Heart left ventricle (tissue), 16 donors: Measurements from ENCODE around the gene KDM1B. TPM values are rescaled to one million over a fixed set of nuclear protein-coding genes. Genes with fewer than 3 reads are reported as not detected.

Experiments
- ATAC-seq, 4 donors: fragments of 200-7000 bp; cut with Tn5 transposase; one replicate each; pipeline ENCODE4 v1.9.1; 2020 to 2022; ENCODE audit warnings: moderate library complexity in 4 of 4, mild to moderate bottlenecking in 3 of 4, moderate number of reproducible peaks in 1 of 4
- DNase-seq, 5 donors: peaks; one replicate each; pipeline ENCODE4 v3.0.0-alpha.2; 2020
- H3K27ac ChIP-seq, 12 donors: fragments of 200-600 bp; sonication (generic) in 4 of 12; one replicate each; pipeline versions ENCODE4 v1.5.0 to v1.8.0; 2016 to 2022; ENCODE audit warnings: mild to moderate bottlenecking in 2 of 12
- H3K27me3 ChIP-seq, 9 donors: fragments of 200-600 bp; sonication (generic) in 2 of 9; one replicate each; pipeline versions ENCODE4 v1.5.1 to v1.8.0; 2016 to 2022; ENCODE audit warnings: mild to moderate bottlenecking in 3 of 9
- H3K36me3 ChIP-seq, 9 donors: fragments of 200-600 bp; sonication (generic) in 2 of 9; one replicate each; pipeline versions ENCODE4 v1.5.0 to v1.8.0; 2018 to 2022; ENCODE audit warnings: mild to moderate bottlenecking in 2 of 9
- H3K4me1 ChIP-seq, 12 donors: fragments of 200-600 bp; sonication (generic) in 4 of 12; one replicate each; pipeline versions ENCODE4 v1.5.0 to v1.8.0; 2016 to 2022; ENCODE audit warnings: mild to moderate bottlenecking in 3 of 12
- H3K4me3 ChIP-seq, 12 donors: fragments of 200-600 bp; sonication (generic) in 4 of 12; one replicate each; pipeline versions ENCODE4 v1.5.0 to v1.8.0; 2017 to 2022; ENCODE audit warnings: mild to moderate bottlenecking in 9 of 12, moderate library complexity in 4 of 12
- H3K9me3 ChIP-seq, 12 donors: fragments of 200-600 bp; sonication (generic) in 4 of 12; one replicate each; pipeline versions ENCODE4 v1.5.0 to v1.8.0; 2016 to 2022; ENCODE audit warnings: mild to moderate bottlenecking in 1 of 12
- CTCF ChIP-seq, 12 donors: fragments of 200-600 bp; sonication (generic) in 4 of 12; IDR thresholded peaks; one replicate each; pipeline versions ENCODE4 v1.5.0 to v1.8.0; 2018 to 2022; ENCODE audit warnings: antibody characterized with exemption in 12 of 12, mild to moderate bottlenecking in 5 of 12
- POLR2A ChIP-seq, 2 donors: fragments of 450-650 bp; IDR thresholded peaks; one replicate each; pipeline ENCODE4 v1.6.1; 2017; ENCODE audit warnings: antibody characterized with exemption in 2 of 2, mild to moderate bottlenecking in 2 of 2, moderate library complexity in 2 of 2
- WGBS, 4 donors: extraction: QIAGEN DNeasy Blood & Tissue Kit in 2 of 4; methylation state at CpG; one replicate each; pipeline versions ENCODE4 v1.1.5 to v1.1.7; 2013 to 2018; 5-methylcytosine and 5-hydroxymethylcytosine counted together
- intact Hi-C, 10 donors: fragments of 100-400 bp; cut with DNase I; formaldehyde crosslinking; loops; one replicate each; pipeline versions ENCODE4 v1.11.1 to v1.14.2; 2022
- polyA plus RNA-seq, 2 donors: library from polyadenylated mRNA; stranded (reverse); fragments of 200-250 nt; gene quantifications; one replicate each; pipeline ENCODE4 v1.2.3, GENCODE V29; 2013
- total RNA-seq, 9 donors: library from RNA; depleted of rRNA in 2 of 9; stranded (reverse); fragments of >200 nt in 2 of 9; fragmentation: NEBNext Ultra II Directional in 3 of 9; extraction: Animal tissue kit (Norgen Biotek cat#: 25700) in 3 of 9; gene quantifications; one replicate each; pipeline versions ENCODE4 v1.1.0 to v1.2.4, GENCODE V29; 2016 to 2023
- donor health status: ischemic (EF 13 %, LVEDD 7.1; RV severe dilation, severe dysfunction).
- donor health status: healthy with polysubstance abuse.
- donor health status: DM: no; HTN: yes; CAD: no.
- donor health status: DM: no; HTN: no; CAD: no.
- donor health status: ischemic (EF 25% LVEDD 6.9; RV normal size, moderate dysfunction).
- donor health status: ischemic (EF 25% LVEDD 5.7; RV mildly dilated, moderate dysfunction).
- donor health status: healthy.
- donor health status: DM: yes; HTN: yes; CAD: no.
- donor health status: ischemic (EF 35%, LVEDD 5.7; RV mildly dilated, moderate dysfunction).
- donor health status: nonischemic (EF 11% LVEDD 7.7; RV severe dilation, severe dysfunction).
- donor health status: DM: yes; HTN: yes; CAD: no.
- donor health status: PGD.
- donor health status: ischemic (EF 29% LVEDD 5.4; RV normal size, mild dysfunction).
- donor health status: nonischemic (EF 23%, LVEDD 6.1; RV moderate dilation, normal function).

KDM1B gene
- total and polyA plus RNA-seq, 11 donors, result 2.1 to 21.8 (median 13.6) TPM

GRCh38 chr6:18161431-18161830 lies 6.2 kb downstream of the KDM1B start:
- TF ChIP-seq CTCF (IDR thresholded peaks at IDR 0.05) (no peak), POLR2A (IDR thresholded peaks at IDR 0.05) (no peak)
- Histone ChIP-seq H3K4me1 (peaks cover 0 to 6% (median 0%) of the 10 kb centered on the region in 12 donors), H3K4me3 (no peak overlapping the region), H3K36me3 (peaks cover 0 to 71% (median 61%) of the 10 kb centered on the region in 9 donors), H3K9me3 (no peaks in the 10 kb centered on the region), H3K27ac (no peak overlapping the region), H3K27me3 (no peaks in the 10 kb centered on the region)
- ATAC-seq (no peak), DNase-seq (no peak)
- WGBS, 4 donors, result 85 to 95% (median 90%) methylated on average over 2 of the region's 2 CpGs
- intact Hi-C loops, result no loop called here

DNA sequence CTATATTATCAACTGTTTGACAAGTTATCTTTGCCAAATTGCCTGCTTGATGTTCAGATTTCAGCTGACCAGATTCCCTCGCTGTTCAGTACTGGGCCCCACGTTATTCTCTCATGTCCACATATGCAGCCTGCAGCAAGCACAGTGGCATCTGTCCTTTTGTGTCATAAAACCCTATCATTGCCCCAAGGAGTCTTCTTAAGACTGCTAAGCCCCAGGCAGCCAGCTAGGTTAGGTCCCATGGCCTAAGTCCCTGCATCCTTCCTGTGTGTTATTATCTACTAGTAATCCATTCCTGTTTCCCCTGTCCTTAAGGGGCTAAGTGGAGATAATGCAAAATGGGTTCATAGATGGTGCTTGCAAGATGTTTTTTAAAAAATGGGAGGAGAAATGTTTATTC lies 7.2 kb downstream of the KDM1B start:
- DNase-seq, result no peak
- Histone ChIP-seq H3K36me3 (peaks cover 0 to 81% (median 70%) of the 10 kb centered on the region in 9 donors), H3K4me1 (no peaks in the 10 kb centered on the region), H3K27me3 (no peaks in the 10 kb centered on the region), H3K27ac (no peak overlapping the region), H3K9me3 (no peaks in the 10 kb centered on the region), H3K4me3 (no peak overlapping the region)
- no peak for ATAC-seq
- intact Hi-C loops, result no loop called here
- TF ChIP-seq POLR2A (IDR thresholded peaks at IDR 0.05) (no peak), CTCF (IDR thresholded peaks at IDR 0.05) (no peak)
- 84 to 92% (median 89%) methylated on average over 2 of the region's 2 CpGs for WGBS, 4 donors

- Histone ChIP-seq H3K9me3 (peaks cover 0 to 10% (median 3%) of the 10 kb centered on the region in 12 donors), H3K27me3 (no peaks in the 10 kb centered on the region), H3K4me3 (no peak overlapping the region), H3K4me1 (no peaks in the 10 kb centered on the region), H3K36me3 (peaks cover 0 to 99% (median 89%) of the 10 kb centered on the region in 9 donors), H3K27ac (no peak overlapping the region)
- no peak for TF ChIP-seq POLR2A (IDR thresholded peaks at IDR 0.05)
- TF ChIP-seq CTCF (IDR thresholded peaks at IDR 0.05), result no peak
- DNase-seq (no peak), ATAC-seq (no peak)
- intact Hi-C loops, result no loop called here
- WGBS, 4 donors, result 92 to 95% (median 94%) methylated on average over 4 of the region's 4 CpGs
Measured at GRCh38 chr6:18165751-18166150, 10.5 kb downstream of the KDM1B start.

DNA sequence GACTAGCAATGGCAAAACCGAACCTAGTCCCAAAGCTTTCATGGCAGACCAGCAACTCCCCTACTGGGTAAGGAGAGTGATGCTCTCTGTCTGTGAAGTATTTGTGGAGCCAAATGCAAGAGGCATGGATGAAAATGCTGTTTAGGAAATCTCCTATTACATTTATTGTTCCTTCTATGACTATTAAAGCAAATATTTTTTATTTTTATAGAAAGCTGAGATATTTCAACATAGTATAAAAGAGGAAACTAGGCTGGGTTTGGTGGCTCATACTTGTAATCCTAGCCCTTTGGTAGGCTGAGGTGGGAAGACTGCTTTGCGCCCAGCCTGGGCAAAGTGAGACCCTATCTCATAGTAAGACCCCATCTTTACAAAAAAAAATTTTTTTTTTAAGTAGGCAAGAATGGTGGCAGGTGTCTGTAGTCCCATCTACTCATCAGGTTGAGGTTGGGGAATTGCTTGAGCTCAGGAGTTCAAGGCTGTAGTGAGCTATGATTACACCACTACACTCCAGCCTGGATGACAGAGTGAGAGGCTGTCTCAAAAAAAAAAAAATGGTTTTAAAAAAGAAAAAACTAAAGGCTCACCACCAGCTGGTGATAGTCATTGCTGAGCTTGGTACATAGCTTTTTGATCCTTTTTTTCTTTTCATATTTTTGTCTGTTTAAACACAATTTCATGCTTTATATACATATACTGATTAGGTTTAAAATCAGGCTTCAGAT lies 11.3 kb downstream of the KDM1B start:
- no peak overlapping the region for H3K4me3 ChIP-seq
- no peak for ATAC-seq
- H3K9me3 ChIP-seq, result peaks cover 0 to 10% (median 3%) of the 10 kb centered on the region in 12 donors
- no peaks in the 10 kb centered on the region for H3K27me3 ChIP-seq
- H3K36me3 ChIP-seq, result peaks cover 0 to 99% (median 87%) of the 10 kb centered on the region in 9 donors
- TF ChIP-seq POLR2A (IDR thresholded peaks at IDR 0.05) (no peak), CTCF (IDR thresholded peaks at IDR 0.05) (no peak)
- peaks cover 0 to 1% (median 0%) of the 10 kb centered on the region in 12 donors for H3K4me1 ChIP-seq
- no peak for DNase-seq
- H3K27ac ChIP-seq, result no peak overlapping the region
- whole genome bisulfite sequencing, 4 donors, result 93 to 96% (median 96%) methylated on average over 2 of the region's 2 CpGs
- intact Hi-C loops, result no loop called here
